Measurements from ENCODE around the gene GMNN. TPM values are rescaled to one million over a fixed set of nuclear protein-coding genes. Genes with fewer than 3 reads are reported as not detected.
A peak's percentile ranks its signal among the peaks of the same experiment; 100 is the strongest.
"Not testable (repeated sequence)": the region's sequence is repeated elsewhere in the genome, so short reads cannot be mapped to it uniquely, and the experiment has no call there.

The GMNN gene
- 114 and 130 TPM in 2 replicates for total RNA-seq (2014; rRNA removed; shearing (Covaris generic))

GRCh38 chr6:24774696-24775519 lies at the start of gene GMNN:
Gene GMNN, plus strand, starts transcription at chr6:24774937. Its CDS starts 2,310 bp downstream, at chr6:24777247.
- peak; percentile 99 for DNase-seq (ENCODE audit: low read depth)

GRCh38 chr6:24730653-24731052 lies 44.1 kb upstream of the GMNN start:
- not testable (repeated sequence) for DNase-seq (ENCODE audit: low read depth)

DNA sequence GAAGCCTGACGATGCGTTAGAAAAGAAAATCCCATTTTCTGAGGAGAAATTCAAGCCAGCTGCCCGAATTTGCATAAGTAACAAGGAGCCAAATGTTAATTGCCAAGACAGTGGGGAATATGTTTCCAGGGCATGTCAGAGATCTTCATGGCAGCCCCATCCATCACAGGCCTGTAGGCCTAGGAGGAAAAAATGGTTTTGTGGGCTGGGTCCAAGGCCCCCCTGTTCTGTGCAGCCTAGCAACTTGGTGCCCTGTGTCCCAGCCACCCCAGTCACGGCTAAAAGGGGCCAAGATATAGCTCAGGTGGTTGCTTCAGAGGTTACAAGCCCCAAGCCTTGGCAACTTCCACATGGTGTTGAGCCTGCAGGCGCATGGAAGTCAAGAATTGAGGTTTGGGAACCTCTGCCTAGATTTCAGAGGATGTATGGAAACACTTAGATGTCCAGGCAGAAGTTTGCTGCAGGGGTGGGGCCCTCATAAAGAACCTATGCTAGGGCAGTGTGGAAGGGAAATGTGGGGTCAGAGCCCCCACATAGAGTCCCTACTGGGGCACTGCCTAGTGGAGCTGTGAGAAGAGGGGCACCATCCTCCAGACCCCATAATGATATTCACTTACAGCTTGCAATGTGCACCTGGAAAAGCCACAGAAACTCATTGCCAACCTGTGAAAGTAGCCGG lies 43.1 kb upstream of the GMNN start:
- not testable (repeated sequence) for DNase-seq (ENCODE audit: low read depth)

- DNase-seq (ENCODE audit: low read depth), result no peak
Observed at GRCh38 chr6:24734166-24734565, 40.6 kb upstream of the GMNN start.

DNA sequence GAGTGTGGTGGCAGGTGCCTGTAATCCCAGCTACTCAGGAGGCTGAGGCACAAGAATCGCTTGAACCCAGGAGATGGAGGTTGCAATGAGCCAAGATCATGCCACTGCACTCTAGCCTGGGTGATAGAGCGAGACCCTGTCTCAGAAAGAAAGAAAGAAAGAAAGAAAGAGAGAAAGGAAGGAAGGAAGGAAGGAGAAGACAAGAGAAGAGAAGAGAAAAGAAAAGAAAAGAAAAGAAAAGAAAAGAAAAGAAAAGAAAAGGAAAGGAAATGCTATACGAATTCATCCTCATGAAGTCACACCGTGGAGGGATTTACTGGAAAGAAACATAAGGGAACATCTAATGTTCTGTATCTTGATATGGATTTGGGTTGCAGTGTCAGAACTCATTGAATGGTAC lies 40.0 kb upstream of the GMNN start:
- not testable (repeated sequence) for DNase-seq (ENCODE audit: low read depth)

DNA sequence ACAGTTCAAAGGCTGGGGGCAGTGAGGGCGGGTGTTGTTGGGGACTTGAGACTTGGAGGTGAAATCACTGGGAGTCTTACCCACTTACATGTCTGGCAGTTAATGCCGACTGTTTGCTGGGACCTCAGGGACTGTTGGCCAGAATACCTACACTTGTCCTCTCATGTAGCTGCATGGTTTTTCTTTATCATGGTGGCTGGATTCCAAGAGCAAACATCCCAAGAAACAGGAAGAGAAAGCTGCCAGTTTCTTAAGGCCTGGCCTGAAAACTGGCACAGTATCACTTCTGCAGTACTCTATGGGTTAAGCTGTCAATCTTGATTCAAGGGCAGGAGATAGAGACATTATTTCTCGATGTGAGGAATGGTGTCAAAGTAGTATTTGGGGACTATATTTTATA lies 36.0 kb upstream of the GMNN start:
- DNase-seq (ENCODE audit: low read depth), result no peak

DNA sequence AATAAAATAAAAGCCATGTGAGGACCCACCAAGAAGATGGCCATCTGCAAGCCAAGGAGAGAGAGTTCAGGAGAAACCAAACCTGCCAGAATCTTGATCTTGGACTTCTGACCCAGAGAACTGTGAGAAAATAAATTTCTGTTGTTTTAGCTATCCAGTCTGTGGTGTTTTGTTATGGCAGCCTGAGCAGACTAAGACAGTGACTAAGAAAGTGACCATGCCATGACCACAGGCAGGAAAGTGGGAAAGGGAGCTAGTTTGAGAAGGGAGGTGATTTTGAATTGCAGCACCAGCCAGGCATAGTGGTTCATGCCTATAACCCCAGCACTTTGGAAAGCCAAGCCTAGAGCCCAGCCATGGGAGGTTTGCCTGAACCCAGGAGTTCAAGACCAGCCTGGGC lies 33.9 kb upstream of the GMNN start:
- DNase-seq (ENCODE audit: low read depth), result peak; percentile 51

DNA sequence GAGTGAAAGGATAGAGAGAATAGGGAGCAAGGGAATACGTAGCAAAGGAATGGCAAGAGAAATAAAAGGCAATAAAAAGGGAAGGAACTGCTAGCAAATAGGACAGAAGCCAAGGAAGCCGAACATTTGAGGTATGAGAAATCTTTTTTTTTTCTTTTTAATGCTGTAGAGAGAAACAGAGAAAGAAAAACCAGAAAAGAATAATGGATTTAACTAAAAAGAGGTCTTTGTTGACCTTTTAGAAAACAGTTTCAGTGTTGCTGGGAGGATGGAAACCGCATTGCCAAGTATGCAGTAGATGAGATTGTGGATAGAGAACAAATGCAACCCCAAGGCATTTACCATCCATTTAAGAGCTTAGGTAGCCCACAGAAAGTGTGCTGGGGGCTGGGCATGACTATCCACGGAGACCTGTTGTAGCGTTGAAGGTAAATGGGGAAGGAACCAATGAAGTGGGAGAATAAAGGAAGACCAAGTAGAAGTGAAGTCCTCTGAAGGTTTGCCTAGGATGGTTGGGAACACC lies 32.5 kb upstream of the GMNN start:
- no peak for DNase-seq (ENCODE audit: low read depth)

DNA sequence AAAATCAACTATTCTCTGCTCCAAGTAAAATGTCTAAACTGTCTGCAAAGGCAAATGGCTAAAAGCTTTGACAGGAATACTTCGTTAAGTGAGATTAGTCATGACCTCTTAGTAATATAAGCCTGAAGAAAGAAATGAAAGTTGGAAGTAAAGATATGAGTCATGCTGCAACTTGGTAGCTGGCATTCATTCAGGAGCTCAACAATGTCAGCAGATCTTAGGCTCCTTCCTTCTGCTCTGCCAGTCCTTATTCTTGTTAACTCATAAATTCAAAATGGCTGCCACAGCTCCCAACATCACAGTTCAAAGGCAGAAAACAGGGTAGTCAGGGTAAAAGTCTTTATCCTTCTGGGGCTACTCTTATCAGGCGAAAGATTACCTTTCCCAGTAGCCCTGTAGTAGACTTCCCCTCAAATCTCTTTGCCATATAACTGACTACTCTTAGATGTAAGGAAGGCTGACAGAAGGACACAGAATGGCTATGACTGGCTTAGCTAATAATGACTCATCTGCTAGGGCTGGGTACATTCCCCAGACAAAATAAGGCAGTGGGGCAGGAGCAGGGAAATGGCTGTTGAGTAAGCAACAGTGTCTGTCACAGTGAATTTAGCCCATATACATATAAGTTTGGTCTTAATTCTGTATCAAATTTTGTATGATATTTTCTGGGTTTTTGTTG lies 31.3 kb upstream of the GMNN start:
- DNase-seq (ENCODE audit: low read depth), result peak; percentile 95

- DNase-seq (ENCODE audit: low read depth), result no peak
Observed at GRCh38 chr6:24743944-24744335, 30.8 kb upstream of the GMNN start.

DNA sequence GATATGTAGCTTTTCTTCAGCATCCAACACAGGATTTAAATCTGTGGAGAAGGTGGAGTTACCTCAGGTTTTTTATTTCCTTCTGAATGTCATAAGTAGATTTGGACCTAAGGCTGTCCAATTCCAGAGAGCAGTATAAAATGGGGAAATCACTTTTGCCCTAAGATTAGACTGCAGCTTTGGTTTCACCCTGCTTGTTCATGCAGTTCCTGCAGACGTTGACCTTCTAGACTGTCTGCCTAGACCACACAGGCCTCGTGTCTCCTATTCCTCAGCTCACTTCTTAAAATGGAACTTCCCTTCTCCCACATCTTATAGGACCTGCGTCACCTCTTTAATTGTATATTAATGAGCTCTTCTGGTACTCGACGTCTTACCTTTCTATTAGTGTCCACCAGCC lies 29.8 kb upstream of the GMNN start:
- no peak for DNase-seq (ENCODE audit: low read depth)

DNA sequence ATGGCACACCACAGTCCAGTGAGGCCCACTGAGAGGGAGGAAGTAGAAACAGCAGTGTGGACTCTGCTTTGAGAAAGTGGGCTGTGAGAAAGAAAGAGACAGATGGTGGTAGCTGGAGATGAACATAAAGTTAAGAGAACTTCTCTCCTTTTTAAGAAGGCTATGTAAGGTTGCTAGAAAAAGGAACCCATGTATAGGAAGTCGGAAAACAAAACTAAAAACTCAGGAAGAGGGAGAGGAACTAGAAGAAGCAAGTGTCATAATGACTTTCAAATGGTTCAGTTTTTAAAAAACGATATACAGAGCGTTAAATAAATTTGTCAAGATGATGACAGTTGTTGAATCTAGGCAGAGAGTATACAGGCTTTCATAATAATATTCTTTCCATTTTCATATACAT lies 25.4 kb upstream of the GMNN start:
- no peak for DNase-seq (ENCODE audit: low read depth)

DNA sequence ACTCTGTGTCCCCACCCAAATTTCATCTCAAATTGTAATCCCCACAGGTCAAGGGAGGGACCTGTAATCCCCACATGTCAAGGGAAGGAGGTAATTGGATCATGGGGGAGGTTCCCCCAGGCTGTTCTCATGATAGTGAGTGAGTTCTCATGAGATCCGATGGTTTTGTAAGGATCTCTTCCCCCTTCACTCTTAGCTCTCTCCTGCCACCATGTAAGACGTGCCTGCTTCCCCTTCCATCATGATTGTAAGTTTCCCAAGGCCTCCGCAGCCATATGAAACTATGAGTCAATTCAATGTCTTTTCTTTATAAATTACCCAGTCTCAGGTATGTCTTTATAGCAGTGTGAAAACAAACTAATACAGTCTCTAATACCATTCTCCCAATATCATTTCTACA lies 23.9 kb upstream of the GMNN start:
- not testable (repeated sequence) for DNase-seq (ENCODE audit: low read depth)

DNA sequence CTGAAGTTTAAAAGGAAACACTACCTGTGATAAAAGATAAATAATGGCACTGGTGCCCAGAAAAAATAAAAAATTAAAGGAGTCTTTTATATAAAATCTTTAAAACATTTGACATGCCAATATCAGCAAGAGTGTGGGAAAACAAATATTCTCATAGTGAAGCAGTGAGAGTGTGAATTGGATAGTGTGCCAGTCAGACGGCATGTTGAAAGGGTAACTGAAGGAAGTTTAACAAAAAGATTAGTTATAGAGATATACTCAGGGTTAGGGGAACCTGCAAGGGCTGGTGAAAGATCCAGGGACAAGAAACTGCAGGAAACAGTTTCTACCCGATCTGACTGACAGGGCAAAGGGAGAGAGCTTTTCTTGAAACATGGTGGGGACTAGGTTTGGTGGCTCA lies 22.2 kb upstream of the GMNN start:
- DNase-seq (ENCODE audit: low read depth), result no peak

DNA sequence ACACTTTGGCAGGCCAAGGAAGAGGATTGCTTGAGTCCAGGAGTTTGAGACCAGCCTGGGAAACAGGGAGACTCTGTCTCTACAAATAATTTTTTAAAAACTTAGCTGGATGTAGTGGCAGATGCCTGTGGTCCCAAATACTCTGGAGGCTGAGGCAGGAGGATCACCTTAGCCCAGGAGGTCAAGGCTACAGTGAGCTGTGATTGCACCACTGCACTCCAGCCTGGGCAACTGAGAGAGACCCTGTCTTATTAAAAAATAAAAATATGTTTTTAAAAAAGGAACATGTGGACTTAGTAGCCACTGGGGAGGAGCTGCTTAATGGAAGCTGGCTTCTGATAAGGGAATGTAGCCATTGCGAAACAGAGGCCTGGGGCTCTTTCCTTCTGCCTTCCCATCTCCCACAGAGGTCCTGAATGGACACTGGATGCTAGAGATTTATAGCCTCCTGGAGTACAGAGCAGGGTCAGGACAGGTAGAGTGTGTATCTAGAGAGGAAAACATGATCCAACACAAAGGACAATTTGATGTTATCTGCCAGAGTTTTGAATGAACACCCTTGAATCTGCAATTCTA lies 21.7 kb upstream of the GMNN start:
- DNase-seq (ENCODE audit: low read depth), result no peak

- no peak for DNase-seq (ENCODE audit: low read depth)
Observed at GRCh38 chr6:24753545-24753944, 21.2 kb upstream of the GMNN start.

GRCh38 chr6:24754378-24754777 lies 20.4 kb upstream of the GMNN start:
- DNase-seq (ENCODE audit: low read depth), result not testable (repeated sequence)

- DNase-seq (ENCODE audit: low read depth), result no peak
Observed at GRCh38 chr6:24755279-24755678, 19.5 kb upstream of the GMNN start.

GRCh38 chr6:24757611-24758010 lies 17.1 kb upstream of the GMNN start:
- no peak for DNase-seq (ENCODE audit: low read depth)

GRCh38 chr6:24759718-24760117 lies 15.0 kb upstream of the GMNN start:
- no peak for DNase-seq (ENCODE audit: low read depth)

- no peak for DNase-seq (ENCODE audit: low read depth)
Observed at GRCh38 chr6:24760210-24760609, 14.5 kb upstream of the GMNN start.

DNA sequence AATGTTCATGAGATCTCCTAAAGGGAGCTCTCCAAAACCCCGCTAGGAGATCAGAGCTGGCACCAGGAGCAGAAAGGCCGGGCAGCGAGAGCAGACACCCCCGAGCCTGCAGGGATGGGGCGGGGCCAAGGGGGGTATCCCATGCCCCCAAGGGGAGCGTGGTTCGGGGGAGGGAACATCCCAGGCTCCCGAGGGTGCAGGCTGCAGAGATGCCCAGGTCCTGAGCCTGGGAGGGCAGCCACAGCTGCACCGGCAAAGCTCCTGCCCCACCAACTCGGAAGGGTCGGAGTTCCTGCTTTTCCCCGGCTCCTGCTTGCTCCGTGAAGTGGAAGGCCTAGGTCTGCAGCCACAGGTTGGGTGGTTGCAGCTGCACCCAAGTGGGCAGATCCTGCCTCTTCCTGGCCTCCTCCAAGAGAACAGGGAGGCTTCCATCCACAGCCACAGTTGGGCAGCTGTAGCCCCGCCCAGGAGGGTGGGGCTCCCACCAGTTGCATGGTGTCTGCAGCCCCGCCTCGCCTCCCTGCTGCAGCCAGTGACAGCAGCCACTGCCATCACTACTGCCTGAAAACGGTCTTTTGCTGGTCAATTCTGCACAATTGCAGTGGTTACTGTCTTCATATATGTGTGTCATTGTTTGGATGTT lies 13.4 kb upstream of the GMNN start:
- peak; percentile 60 for DNase-seq (ENCODE audit: low read depth)

Data from Daoy (cell line).